Tibial nerve (tissue), 4 donors: ENCODE results near the gene GCA.

Experiments used
- EP300 ChIP-seq, 2 donors: sonication (generic); formaldehyde crosslinking; IDR thresholded peaks; one replicate each; pipeline ENCODE4 v1.6.1; 2017; ENCODE audit warnings: antibody characterized with exemption in 2 of 2, mild to moderate bottlenecking in 1 of 2
- POLR2A ChIP-seq, 2 donors: fragments of 450-650 bp; IDR thresholded peaks; one replicate each; pipeline ENCODE4 v1.6.1; 2017; ENCODE audit warnings: antibody characterized with exemption in 2 of 2, mild to moderate bottlenecking in 2 of 2, moderate library complexity in 2 of 2
- TF ChIP-seq, protein P1 (sequence below), 5 experiments: fragments of 200-600 bp in 3 of 5; fragments of 450-650 bp in 2 of 5; sonication (generic) in 3 of 5; IDR thresholded peaks; one replicate each; pipeline ENCODE4 v1.5.1; 2016 to 2019; ENCODE audit warnings: antibody characterized with exemption in 5 of 5, mild to moderate bottlenecking in 3 of 5, moderate library complexity in 2 of 5

DNA sequence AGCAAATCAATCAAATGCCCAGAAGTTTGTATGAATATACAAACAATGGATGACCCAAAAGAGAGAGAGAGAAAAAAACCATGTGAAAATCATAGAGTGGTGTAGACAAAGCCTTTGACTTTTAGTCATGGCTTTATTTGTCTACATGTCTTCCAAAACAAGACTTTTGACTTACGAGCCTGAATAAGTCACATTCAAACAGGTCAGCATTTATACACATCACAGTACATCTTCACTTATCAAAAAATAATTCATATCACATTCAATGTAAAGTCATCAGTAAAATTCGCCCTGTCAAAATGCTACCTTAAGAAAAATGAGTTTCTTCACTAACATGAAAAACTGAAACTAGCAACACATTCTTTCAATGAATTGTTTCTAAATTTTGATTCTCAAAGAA, 27.3 kb upstream of the GCA start:
- TF ChIP-seq POLR2A (IDR thresholded peaks at IDR 0.05) (no peak), EP300 (IDR thresholded peaks at IDR 0.05) (no peak)
- TF ChIP-seq, protein P1, sequence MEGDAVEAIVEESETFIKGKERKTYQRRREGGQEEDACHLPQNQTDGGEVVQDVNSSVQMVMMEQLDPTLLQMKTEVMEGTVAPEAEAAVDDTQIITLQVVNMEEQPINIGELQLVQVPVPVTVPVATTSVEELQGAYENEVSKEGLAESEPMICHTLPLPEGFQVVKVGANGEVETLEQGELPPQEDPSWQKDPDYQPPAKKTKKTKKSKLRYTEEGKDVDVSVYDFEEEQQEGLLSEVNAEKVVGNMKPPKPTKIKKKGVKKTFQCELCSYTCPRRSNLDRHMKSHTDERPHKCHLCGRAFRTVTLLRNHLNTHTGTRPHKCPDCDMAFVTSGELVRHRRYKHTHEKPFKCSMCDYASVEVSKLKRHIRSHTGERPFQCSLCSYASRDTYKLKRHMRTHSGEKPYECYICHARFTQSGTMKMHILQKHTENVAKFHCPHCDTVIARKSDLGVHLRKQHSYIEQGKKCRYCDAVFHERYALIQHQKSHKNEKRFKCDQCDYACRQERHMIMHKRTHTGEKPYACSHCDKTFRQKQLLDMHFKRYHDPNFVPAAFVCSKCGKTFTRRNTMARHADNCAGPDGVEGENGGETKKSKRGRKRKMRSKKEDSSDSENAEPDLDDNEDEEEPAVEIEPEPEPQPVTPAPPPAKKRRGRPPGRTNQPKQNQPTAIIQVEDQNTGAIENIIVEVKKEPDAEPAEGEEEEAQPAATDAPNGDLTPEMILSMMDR (IDR thresholded peaks at IDR 0.05) = no peak
